ENCODE results near the gene ZNF474.

Gene ZNF474

DNA sequence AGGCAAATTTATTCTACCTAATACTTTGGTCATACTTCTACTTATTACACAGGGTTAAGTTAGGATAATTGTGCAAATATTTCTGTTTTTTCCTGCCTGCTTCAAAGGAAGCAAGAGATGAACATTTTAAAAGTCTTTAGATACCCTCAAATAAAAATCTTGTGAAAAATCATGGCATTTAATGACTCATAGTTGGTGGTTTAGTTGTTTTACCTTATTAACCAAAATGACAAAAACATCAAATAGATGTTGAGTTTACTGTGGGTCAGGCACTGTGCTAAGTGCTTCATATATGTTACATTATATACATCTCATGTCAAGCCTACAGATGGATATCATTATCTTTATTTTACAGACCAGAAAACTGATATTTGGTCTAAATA lies 54.4 kb downstream of the ZNF474 start:
- no peak overlapping the region for H3K27ac ChIP-seq (replicated peaks)
- no peak for DNase-seq (ENCODE audit: low read depth in 1 of 2, low spot score in 1 of 2)
- TF ChIP-seq GABPA (IDR thresholded peaks at IDR 0.05; ENCODE audit: low read depth) (no peak), REST (IDR thresholded peaks at IDR 0.05; ENCODE audit: insufficient replicate concordance, low read depth) (no peak), SPI1 (IDR thresholded peaks at IDR 0.05; ENCODE audit: borderline replicate concordance, low read depth) (no peak), POLR2AphosphoS5 (IDR thresholded peaks at IDR 0.05; ENCODE audit: low read depth) (no peak)
- TF ChIP-seq, protein P1, sequence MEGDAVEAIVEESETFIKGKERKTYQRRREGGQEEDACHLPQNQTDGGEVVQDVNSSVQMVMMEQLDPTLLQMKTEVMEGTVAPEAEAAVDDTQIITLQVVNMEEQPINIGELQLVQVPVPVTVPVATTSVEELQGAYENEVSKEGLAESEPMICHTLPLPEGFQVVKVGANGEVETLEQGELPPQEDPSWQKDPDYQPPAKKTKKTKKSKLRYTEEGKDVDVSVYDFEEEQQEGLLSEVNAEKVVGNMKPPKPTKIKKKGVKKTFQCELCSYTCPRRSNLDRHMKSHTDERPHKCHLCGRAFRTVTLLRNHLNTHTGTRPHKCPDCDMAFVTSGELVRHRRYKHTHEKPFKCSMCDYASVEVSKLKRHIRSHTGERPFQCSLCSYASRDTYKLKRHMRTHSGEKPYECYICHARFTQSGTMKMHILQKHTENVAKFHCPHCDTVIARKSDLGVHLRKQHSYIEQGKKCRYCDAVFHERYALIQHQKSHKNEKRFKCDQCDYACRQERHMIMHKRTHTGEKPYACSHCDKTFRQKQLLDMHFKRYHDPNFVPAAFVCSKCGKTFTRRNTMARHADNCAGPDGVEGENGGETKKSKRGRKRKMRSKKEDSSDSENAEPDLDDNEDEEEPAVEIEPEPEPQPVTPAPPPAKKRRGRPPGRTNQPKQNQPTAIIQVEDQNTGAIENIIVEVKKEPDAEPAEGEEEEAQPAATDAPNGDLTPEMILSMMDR (IDR thresholded peaks at IDR 0.05; ENCODE audit: insufficient read depth, low read length): no peak
- no peaks in the 10 kb centered on the region for H3K27me3 ChIP-seq (ENCODE audit: insufficient read depth, poor library complexity, severe bottlenecking)
- no peak overlapping the region for H3K4me3 ChIP-seq (replicated peaks; ENCODE audit: insufficient read depth, low read length)

GRCh38 chr5:122184676-122185255 lies 55.4 kb downstream of the ZNF474 start:
- no peak for TF ChIP-seq REST (IDR thresholded peaks at IDR 0.05; ENCODE audit: insufficient replicate concordance, low read depth)
- TF ChIP-seq GABPA (IDR thresholded peaks at IDR 0.05; ENCODE audit: low read depth): no peak
- TF ChIP-seq SPI1 (IDR thresholded peaks at IDR 0.05; ENCODE audit: borderline replicate concordance, low read depth): no peak
- no peak for TF ChIP-seq POLR2AphosphoS5 (IDR thresholded peaks at IDR 0.05; ENCODE audit: low read depth)
- TF ChIP-seq, protein P1 (IDR thresholded peaks at IDR 0.05; ENCODE audit: insufficient read depth, low read length): no peak
- DNase-seq (ENCODE audit: low read depth in 1 of 2, low spot score in 1 of 2): no peak
- H3K27me3 ChIP-seq (ENCODE audit: insufficient read depth, poor library complexity, severe bottlenecking): no peaks in the 10 kb centered on the region
- H3K27ac ChIP-seq (replicated peaks): no peak overlapping the region
- H3K4me3 ChIP-seq (replicated peaks; ENCODE audit: insufficient read depth, low read length): no peak overlapping the region

DNA sequence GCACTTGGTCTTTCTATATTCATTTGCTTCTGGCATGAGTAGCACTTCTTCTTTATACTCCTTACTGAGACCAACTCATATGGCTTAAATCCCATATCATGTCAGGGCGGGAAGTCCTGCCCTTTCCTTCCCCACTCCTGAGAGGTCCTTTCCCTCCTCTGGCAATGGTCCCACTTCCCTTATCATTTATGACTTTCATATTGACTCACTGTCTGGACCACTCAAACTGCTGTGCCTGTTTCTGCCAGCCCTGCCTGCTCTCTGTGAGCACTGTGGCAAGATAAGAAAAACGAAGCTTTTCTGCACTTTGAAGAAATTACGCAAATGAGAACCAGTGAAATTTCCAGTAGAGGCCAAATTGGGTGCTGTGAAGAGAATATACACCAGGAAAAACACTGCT lies 58.1 kb downstream of the ZNF474 start:
- no peak overlapping the region for H3K27ac ChIP-seq (replicated peaks)
- no peaks in the 10 kb centered on the region for H3K27me3 ChIP-seq (ENCODE audit: insufficient read depth, poor library complexity, severe bottlenecking)
- no peak for DNase-seq (ENCODE audit: low read depth in 1 of 2, low spot score in 1 of 2)
- no peak for TF ChIP-seq SPI1 (IDR thresholded peaks at IDR 0.05; ENCODE audit: borderline replicate concordance, low read depth)
- TF ChIP-seq REST (IDR thresholded peaks at IDR 0.05; ENCODE audit: insufficient replicate concordance, low read depth): no peak
- TF ChIP-seq, protein P1 (IDR thresholded peaks at IDR 0.05; ENCODE audit: insufficient read depth, low read length): no peak
- no peak overlapping the region for H3K4me3 ChIP-seq (replicated peaks; ENCODE audit: insufficient read depth, low read length)
